Kidney (tissue), 14 donors: Measurements from ENCODE around the gene UCK2. TPM values are rescaled to one million over a fixed set of nuclear protein-coding genes. Genes with fewer than 3 reads are reported as not detected.

Experiments used
- DNase-seq, 5 donors: peaks; one replicate each; pipeline ENCODE4 v3.0.0-alpha.2; 2013 to 2020
- FAIRE-seq: peaks from 2 replicates; lab custom pipeline; 2012; peaks lifted over from hg19 to GRCh38; lab: Jason Lieb, UNC
- H3K27ac ChIP-seq, 2 donors: one replicate each; pipeline ENCODE4 v1.7.0; 2013; ENCODE audit warnings: low read depth in 2 of 2, low read length in 2 of 2, inconsistent platforms in 1 of 2
- H3K27me3 ChIP-seq: one replicate; pipeline ENCODE4 v1.7.1; 2013; ENCODE audit warnings: low read length, inconsistent platforms; ENCODE audit not compliant: control insufficient read depth, insufficient read depth
- H3K36me3 ChIP-seq, 3 donors: one replicate each; pipeline versions ENCODE4 v1.7.0 to v1.7.1; 2013; ENCODE audit warnings: low read length in 3 of 3, control low read depth in 1 of 3, inconsistent platforms in 1 of 3; ENCODE audit not compliant: insufficient read depth in 3 of 3, control insufficient read depth in 2 of 3
- H3K4me1 ChIP-seq, 3 donors: one replicate each; pipeline versions ENCODE4 v1.7.0 to v1.7.1; 2013; ENCODE audit warnings: low read length in 3 of 3, inconsistent platforms in 1 of 3, low read depth in 1 of 3; ENCODE audit not compliant: control insufficient read depth in 2 of 3, insufficient read depth in 2 of 3
- H3K4me3 ChIP-seq, 3 donors: one replicate each; pipeline versions ENCODE4 v1.7.0 to v1.8.1; 2013; ENCODE audit warnings: low read length in 3 of 3, control low read depth in 1 of 3, inconsistent platforms in 1 of 3
- H3K9ac ChIP-seq, 3 donors: one replicate each; pipeline versions ENCODE4 v1.7.0 to v1.7.1; 2013; ENCODE audit warnings: low read length in 3 of 3, control low read depth in 1 of 3, inconsistent platforms in 1 of 3
- H3K9me3 ChIP-seq, 3 donors: one replicate each; pipeline versions ENCODE4 v1.7.0 to v1.7.1; 2013; ENCODE audit warnings: low read length in 3 of 3, control low read depth in 1 of 3, inconsistent platforms in 1 of 3; ENCODE audit not compliant: control insufficient read depth in 2 of 3, insufficient read depth in 1 of 3
- CTCF ChIP-seq: IDR thresholded peaks from 3 replicates; pipeline ENCODE4 v1.5.1; 2012; ENCODE audit warnings: mild to moderate bottlenecking, moderate library complexity, borderline replicate concordance; ENCODE audit not compliant: insufficient read depth; ENCODE audit errors: extremely low read depth
- intact Hi-C: fragments of 100-400 bp; cut with DNase I; formaldehyde crosslinking; loops from one replicate; pipeline ENCODE4 v1.11.1; 2022
- polyA plus RNA-seq: library from polyadenylated mRNA; stranded (reverse); fragments of 350-450 nt; fragmentation: Illumina TruSeq; extraction: RNeasy Lipid Tissue Mini Kit (QIAGEN cat#74804); gene quantifications from one replicate; pipeline ENCODE4 v1.2.3, GENCODE V29; 2014; ENCODE audit warnings: low read depth, low replicate concordance; ENCODE audit not compliant: insufficient read depth
- total RNA-seq: library from RNA; stranded (reverse); fragmentation: NEBNext Ultra II Directional; extraction: Animal tissue kit (Norgen Biotek cat#: 25700); gene quantifications from one replicate; pipeline ENCODE4 v1.2.1, GENCODE V29; 2021
- donor health status: control.
- donor health status: control.
- donor health status: control.
- donor health status: control.
- donor health status: control.
- donor health status: DM: yes; HTN: yes; CAD: no.
- donor health status: Normal renal cell carcinoma (clear cell type).

Gene UCK2
- total and polyA plus RNA-seq, 2 donors from 2014 or later: 8.2 to 18.7 TPM

GRCh38 chr1:165847486-165847885, 20.1 kb downstream of the UCK2 start:
- Histone ChIP-seq H3K27me3 (no peaks in the 10 kb centered on the region), H3K9ac (no peak overlapping the region), H3K4me1 (peaks cover 0 to 3% (median 0%) of the 10 kb centered on the region in 3 donors), H3K9me3 (no peaks in the 10 kb centered on the region), H3K27ac (no peak overlapping the region), H3K4me3 (no peak overlapping the region), H3K36me3 (no peaks in the 10 kb centered on the region)
- intact Hi-C loops: no loop called here
- no peak for DNase-seq
- no peak for TF ChIP-seq CTCF
- no peak for FAIRE-seq

- intact Hi-C loops: no loop called here
- H3K27me3 ChIP-seq: no peaks in the 10 kb centered on the region
- no peak for TF ChIP-seq CTCF
- no peak overlapping the region for H3K4me3 ChIP-seq
- DNase-seq (no peak), FAIRE-seq (no peak)
- H3K9ac ChIP-seq: no peak overlapping the region
- H3K4me1 ChIP-seq: peaks cover 0 to 4% (median 0%) of the 10 kb centered on the region in 3 donors
- no peaks in the 10 kb centered on the region for H3K9me3 ChIP-seq
- H3K36me3 ChIP-seq: no peaks in the 10 kb centered on the region
- H3K27ac ChIP-seq: no peak overlapping the region
Measured at GRCh38 chr1:165849353-165850133, 22.1 kb downstream of the UCK2 start.

GRCh38 chr1:165851034-165851658, 23.7 kb downstream of the UCK2 start:
- FAIRE-seq: no peak
- no peak for DNase-seq
- Histone ChIP-seq H3K36me3 (no peaks in the 10 kb centered on the region), H3K9ac (no peak overlapping the region), H3K27ac (no peak overlapping the region), H3K9me3 (no peaks in the 10 kb centered on the region), H3K27me3 (no peaks in the 10 kb centered on the region), H3K4me1 (peaks cover 0 to 4% (median 0%) of the 10 kb centered on the region in 3 donors), H3K4me3 (no peak overlapping the region)
- intact Hi-C loops: no loop called here
- TF ChIP-seq CTCF: no peak
